ENCODE results near the gene TKFC.

DNA sequence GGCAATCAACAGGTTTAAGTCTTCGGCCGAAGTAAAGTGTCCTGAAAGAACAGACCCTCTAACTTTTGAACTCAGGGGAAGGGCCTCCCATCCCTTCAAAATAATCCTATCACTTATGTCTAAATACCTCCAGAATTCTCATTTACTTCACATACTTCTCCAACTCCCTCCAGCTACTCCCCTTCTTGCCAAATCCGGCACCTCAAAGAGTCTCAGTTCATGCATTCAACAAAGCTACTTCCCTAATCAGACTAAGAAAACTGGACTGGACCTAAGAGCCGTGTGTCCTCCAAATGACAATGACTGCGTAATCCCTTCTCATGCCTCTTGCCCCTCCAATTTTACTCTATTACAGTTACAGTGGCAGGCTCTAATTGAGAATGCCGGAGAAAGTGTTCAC lies 1.4 kb upstream of the TKFC start:
- TF ChIP-seq, protein P1, sequence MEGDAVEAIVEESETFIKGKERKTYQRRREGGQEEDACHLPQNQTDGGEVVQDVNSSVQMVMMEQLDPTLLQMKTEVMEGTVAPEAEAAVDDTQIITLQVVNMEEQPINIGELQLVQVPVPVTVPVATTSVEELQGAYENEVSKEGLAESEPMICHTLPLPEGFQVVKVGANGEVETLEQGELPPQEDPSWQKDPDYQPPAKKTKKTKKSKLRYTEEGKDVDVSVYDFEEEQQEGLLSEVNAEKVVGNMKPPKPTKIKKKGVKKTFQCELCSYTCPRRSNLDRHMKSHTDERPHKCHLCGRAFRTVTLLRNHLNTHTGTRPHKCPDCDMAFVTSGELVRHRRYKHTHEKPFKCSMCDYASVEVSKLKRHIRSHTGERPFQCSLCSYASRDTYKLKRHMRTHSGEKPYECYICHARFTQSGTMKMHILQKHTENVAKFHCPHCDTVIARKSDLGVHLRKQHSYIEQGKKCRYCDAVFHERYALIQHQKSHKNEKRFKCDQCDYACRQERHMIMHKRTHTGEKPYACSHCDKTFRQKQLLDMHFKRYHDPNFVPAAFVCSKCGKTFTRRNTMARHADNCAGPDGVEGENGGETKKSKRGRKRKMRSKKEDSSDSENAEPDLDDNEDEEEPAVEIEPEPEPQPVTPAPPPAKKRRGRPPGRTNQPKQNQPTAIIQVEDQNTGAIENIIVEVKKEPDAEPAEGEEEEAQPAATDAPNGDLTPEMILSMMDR (IDR thresholded peaks at IDR 0.05), result no peak
- TF ChIP-seq POLR2AphosphoS5 (IDR thresholded peaks at IDR 0.05) (no peak), POLR2A (IDR thresholded peaks at IDR 0.05; ENCODE audit: low read depth) (no peak)

Data from esophagus muscularis mucosa (tissue), 3 donors.